GM18858 (cell line): ENCODE measurements around the gene EIF1AY.
"Not testable (repeated sequence)": the region's sequence is repeated elsewhere in the genome, so short reads cannot be mapped to it uniquely, and the experiment has no call there.

Experiments
- ATAC-seq: cut with Tn5 transposase; IDR thresholded peaks from one replicate; pipeline ENCODE4 v1.9.1; 2021; ENCODE audit not compliant: unreplicated experiment

Gene EIF1AY, protein sequence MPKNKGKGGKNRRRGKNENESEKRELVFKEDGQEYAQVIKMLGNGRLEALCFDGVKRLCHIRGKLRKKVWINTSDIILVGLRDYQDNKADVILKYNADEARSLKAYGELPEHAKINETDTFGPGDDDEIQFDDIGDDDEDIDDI

DNA sequence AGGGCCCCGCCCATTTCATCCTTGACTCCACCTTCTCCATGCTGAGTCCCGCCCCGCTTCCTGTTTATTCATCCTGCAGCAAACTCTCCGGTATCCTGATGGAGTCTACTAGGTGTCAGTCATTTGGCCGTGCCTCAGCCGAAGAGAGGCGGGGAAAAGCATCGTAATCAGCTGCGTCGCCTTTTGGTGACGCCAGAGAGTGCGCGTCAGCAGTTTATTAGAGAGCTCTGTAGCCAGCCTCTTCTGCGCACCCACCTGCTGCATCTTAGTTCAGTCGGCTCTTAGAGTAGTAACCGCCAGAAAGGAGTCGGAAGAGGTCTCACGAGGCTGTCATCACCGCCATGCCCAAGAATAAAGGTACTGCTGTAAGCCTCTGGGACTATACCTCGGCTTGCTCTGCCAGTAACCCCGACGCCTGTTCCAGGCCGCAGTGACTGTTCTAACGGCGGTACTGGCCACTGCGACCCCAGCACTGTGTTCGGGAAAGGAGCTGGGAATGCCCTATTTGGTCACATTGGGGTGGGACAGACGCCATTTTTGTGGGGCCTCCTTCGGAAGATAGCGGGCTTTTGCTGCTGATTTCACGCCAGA is at the start of gene EIF1AY:
EIF1AY (plus strand) TSS at position 246 of the 591 bp plus-strand sequence; CDS start at position 342, 96 bp downstream.
- no peak for ATAC-seq

DNA sequence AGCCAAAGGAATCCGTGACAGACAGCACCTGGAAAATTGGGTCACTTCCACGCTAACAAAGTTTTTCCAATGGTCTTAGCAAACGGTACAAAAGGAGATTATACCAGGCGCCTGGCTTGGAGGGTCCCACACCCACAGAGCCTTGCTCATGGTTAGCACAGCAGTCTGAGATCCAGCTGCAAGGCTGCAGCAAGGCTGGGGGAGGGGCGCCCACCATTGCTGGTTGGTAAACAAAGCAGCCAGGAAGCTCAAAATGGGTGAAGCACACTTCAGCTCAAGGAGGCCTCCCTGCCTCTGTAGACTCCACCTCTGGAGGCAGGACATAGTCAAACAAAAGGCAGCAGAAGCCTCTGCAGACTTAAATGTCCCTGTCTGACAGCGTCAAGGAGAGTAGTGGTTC is 47.1 kb upstream of the EIF1AY start:
- ATAC-seq = no peak

DNA sequence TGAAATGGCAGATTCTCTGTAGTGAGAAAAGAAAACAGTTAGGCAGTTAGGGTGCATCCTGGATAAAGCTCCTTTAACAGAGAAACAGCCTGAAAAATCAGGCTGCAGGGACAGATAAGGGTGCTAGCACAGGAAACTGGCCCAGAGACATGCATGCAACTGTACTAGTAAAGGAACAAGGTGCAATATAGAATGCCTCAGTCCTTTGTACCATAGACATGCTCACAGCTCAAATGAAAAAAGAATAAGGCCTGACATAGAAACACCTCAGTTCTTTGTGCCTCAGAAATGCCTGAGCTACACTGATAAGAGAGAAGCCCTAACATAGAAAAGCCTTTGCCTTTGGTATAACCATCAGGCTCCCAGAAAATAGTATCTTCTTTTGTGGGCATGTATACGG is 37.4 kb upstream of the EIF1AY start:
- no peak for ATAC-seq

DNA sequence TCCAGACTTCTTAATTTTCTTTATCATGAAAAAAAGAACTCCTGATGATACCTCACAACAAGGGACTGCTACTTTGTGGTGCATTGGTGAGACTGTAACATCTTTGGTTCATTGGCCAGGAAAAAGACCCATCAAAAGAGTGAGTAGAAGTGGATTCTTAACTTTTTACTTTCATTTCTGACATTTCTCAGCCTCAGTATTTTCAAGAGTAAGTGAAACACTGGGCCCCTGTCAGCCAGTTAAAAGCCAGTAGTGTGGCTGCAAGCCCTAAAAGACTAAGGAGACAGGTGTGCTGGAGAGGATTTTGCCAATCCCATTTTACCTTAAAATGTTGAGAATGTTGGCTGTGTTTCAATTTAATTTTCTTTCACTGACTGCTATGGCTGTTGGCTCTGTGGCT is 36.6 kb upstream of the EIF1AY start:
- no peak for ATAC-seq

DNA sequence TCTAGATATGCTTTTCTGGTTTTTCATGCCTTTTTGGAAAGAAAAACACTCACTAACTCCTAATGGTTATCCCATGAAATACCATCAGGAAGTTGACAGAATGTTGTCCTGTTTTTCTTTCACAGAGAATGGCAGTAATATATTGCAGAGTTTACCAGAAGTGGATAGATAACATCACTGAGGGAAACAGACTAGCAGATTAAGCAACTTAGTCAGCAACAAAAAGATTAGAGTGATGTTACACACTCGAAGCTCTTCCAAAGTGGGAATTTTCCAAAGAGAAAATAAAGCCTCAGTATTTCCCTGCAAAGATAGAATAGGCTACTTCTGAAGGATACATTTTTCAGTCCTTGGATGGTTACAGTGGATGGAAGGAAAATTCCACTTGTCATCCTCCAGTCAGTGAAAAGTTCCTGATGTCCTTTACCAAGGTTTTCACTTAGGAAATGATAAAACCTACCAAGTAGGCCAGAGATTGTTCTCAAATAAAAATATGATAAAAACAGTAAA is 31.1 kb upstream of the EIF1AY start:
- ATAC-seq = no peak

DNA sequence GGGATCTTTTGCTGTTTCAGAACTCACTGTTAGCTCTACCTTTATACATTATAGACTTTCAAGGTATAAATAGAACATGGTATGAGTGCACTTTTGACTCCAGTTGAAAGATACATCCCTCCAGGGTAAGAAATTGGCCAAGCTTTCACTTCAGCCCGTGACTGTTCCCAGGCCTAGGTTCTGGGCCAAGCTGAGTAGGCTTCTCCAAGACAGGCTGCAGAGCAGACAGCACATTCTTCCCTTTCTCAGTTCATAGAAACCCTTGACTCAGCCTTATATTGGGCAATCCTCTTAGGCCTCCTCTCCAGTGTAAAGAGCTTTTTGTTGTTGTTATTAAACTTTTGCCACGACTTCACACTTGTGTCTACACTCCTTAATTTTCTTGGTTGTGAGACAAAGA is 29.5 kb upstream of the EIF1AY start:
- no peak for ATAC-seq

DNA sequence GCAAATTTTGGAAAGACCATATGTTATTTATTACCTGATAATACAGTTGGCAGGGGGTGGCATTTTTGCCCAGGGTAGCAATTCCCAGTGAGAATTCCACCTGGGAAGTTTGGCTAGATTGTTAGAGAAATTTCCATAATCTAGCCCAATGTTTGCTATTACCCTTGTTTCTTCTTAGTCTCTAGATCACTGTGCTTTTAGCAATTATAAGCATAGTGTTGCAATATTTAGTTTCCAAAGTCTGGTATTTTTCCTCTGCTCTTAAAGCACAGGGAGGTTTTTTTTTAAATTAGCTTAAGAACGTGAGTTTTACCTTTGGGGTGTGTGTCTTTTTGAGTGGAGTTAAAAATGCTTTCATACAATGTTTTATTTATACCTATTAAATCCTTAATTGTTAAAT is 26.3 kb upstream of the EIF1AY start:
- ATAC-seq = no peak

DNA sequence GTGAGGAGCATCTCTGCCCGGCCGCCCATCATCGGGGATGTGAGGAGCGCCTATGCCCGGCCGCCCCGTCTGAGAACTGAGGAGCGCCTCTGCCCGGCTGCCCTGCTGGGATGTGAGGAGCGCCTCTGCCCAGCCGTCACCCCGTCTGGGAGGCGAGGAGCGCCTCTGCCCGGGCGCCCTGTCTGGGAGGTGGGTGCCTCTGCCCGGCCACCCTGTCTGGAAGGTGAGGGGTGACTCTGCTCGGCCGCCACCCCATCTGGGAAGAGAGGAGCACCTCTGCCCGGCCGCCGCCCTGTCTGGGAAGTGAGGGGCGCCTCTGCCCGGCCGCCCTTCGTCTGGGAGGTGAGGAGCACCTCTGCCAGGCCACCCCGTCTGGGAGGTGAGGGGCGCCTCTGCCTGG is 23.7 kb upstream of the EIF1AY start:
- no peak for ATAC-seq

DNA sequence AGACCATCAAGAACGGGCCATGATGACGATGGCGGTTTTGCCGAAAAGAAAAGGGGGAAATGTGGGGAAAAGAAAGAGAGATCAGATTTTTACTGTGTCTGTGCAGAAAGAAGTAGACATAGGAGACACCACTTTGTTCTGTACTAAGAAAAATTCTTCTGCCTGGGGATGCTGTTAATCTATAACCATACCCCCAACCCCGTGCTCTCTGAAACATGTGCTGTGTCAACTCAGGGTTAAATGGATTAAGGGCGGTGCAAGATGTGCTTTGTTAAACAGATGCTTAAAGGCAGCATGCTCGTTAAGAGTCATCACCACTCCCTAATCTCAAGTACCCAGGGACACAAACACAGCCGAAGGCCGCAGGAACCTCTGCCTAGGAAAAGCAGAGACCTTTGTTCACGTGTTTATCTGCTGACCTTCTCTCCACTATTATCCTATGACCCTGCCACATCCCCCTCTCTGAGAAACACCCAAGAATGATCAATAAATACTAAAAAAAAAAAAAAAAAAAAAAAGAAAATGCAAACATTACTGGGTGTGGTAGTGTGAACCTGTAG is 22.7 kb upstream of the EIF1AY start:
- ATAC-seq = not testable (repeated sequence)

DNA sequence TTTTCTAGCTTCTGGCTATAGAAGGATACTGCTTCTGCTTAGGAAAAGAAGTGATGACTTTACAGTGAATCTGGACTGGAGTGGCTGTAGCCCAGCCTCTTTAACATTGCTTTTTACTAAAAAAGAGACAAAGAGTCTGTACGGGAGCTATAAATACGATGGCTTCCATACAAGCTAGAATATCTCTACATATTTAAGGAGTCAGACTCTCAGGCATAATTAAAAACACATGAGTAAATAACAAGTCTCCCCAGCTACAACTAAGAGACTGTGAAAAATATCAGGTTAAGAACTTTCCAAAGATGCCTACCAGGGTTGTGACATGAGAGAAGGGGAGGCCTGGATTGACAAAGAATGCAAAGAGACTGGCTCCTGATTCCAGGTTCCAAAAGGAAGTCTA is 19.8 kb upstream of the EIF1AY start:
- no peak for ATAC-seq

DNA sequence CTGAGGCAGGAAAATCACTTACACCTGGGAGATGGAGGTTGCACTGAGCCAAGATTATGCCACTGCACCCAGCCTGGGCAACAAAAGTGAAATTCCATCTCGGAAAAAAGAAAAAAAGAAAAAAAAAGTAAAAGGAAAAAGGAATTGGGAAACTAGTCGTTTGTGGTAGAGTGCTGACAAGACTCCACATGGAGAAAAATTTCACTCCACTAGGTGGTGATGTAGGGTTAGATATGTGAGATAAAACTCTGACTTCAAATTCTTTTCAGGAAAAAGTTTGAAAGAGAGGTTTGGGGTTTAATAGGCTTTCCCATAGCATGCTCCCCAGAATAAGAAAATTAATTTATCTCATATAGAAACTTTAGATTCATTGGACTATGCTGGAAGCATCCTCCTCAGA is 16.9 kb upstream of the EIF1AY start:
- no peak for ATAC-seq

DNA sequence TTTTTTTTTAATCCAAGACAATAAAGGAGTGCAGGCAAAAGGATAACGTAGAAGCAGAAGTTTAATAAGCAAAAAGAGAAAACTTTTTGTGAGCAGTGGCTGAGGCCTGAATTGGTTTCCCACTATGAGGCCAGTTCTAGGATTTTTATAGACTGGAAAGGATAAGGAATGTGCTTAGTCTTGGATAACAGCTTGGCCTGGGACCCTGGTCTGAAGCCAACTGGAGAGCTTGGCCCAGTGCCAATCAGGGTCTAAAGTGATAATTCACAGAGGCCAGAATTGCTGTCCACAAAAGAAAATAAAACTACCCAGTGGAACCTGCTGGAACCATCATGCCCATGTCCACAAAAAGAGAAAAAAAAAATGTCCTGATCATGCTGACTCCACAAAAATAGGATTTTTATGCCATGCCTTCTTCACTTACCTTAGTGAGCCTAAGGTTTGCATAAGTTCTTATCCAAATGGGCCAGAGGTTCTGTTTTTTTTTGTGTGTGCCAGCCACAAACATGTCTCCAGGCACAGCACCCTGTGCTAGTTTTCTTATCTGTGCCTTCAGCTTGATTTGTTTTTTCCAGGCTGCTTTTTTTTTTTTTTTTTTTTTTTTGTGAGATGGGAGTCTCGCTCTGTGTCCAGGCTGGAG is 15.6 kb upstream of the EIF1AY start:
- ATAC-seq = no peak

DNA sequence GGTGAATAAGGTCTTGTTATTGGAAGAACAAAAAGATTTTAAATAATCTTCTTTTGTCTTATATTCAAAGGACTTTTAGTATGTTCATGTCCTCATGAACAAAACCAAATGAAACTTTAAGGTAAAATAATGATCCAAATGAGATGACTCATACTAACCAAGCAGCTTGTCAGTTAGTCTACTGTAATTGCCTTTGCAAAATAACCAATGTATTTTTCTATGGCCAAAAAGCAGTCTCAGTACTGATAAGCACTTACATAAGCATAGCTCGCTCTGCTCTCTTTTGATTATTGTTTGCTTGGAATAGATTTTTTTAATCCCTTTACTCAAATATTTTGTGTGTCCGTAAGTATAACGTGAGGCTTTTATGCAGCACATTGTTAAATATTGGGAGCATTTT is 4.3 kb upstream of the EIF1AY start:
- ATAC-seq = no peak

DNA sequence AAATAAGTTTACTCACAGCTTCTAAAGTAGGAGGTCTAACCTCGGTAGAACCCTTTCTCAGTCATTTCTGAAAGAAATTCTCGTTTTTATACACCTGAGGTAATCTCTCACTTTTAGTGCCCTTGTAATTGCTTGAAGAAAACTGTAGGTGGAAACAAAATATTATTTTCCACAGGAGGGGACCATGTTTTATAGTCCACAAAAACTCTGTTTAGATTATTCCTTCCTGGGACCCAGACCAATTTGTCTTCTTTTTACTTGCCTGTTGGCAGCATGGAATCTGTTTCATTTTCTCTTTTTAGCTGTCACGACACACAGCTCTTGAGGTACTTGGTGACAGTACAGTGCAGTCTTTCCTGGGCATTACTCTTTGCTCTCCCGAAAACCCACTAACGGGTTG is 930 bp downstream of the EIF1AY start:
- no peak for ATAC-seq

DNA sequence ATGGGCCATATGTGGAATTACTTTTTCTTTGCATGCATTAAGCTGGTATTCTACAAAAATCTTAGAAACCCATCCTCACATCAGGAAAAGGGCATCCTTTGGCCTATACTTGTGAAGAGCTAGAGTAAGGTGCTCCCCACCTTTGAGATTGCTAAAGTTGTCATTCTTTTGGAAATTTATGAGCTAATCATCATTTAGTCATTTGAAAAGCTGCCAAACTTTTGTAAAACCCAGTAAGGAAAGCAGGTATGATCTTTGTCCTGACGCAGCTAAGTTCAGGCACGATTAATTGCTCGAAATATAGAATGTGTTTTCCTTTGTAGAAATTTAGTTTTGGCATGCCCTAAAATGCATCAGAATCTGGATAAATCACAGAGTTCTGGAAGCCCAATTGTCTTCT is 2.6 kb downstream of the EIF1AY start:
- no peak for ATAC-seq

DNA sequence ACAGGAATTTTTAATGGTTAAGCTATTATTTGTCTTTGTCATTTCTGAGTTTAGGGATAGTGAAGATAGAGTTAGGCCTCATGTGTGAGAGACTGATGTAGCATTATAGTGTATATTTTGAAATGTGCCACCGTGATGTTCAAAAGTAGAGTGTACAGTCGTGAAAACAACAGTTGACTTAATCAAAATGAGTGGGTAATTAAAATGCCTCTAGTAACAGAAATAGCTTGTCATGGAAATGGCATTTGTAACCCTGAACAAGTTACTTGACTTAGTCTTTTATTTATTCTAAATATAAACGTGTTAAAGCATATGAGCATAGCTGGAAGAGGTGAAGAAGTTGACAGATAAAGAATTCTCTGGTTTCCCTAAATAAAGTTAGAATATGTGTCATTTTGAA is 6.1 kb downstream of the EIF1AY start:
- ATAC-seq = no peak

DNA sequence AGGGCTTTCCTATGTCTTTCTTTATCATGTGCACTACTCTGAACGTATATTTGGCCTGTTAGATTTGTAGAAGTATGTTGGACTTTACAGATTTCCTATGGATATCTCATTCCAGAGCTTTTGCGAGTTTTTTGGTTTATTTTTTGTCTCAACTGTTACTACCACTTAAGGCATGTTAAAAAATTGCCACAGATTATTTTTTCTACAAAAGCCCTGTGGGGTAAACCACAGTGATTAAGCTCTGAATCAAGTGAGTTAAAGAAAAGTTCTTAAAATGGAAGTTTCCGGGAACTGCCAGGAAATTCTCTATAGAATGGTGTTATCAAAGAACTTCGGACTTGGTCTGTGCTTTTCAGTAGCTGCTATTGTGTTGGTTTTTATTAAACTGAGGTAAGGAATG is 10.6 kb downstream of the EIF1AY start:
- no peak for ATAC-seq
